Measurements from ENCODE around the gene ADCY9. TPM values are rescaled to one million over a fixed set of nuclear protein-coding genes. Genes with fewer than 3 reads are reported as not detected.

ADCY9 gene
- total and polyA plus RNA-seq, 2 experiments from 2014 or later = 2.2 to 18.3 TPM

GRCh38 chr16:4060823-4061222 lies 55.4 kb downstream of the ADCY9 start:
- ATAC-seq (no peak), DNase-seq (ENCODE audit: low spot score) (no peak)
- H3K27me3 ChIP-seq (ENCODE audit: insufficient read depth) = no peaks in the 10 kb centered on the region
- no peaks in the 10 kb centered on the region for H3K9me2 ChIP-seq (ENCODE audit: insufficient read depth)
- no peaks in the 10 kb centered on the region; the same call in 2 of the 3 replicates for H3K36me3 Mint-ChIP-seq (ENCODE audit: low read depth)
- H3K27ac Mint-ChIP-seq = no peak overlapping the region
- no peak overlapping the region for H3K4me2 ChIP-seq
- TF ChIP-seq CREB1 (CRISPR knock-in tag; IDR thresholded peaks at IDR 0.05; ENCODE audit: low read depth) = no peak
- peaks cover 8% of the 10 kb centered on the region for H3K4me1 Mint-ChIP-seq
- H3K79me2 ChIP-seq (replicated peaks; ENCODE audit: insufficient read depth) = peaks cover 5% of the 10 kb centered on the region
- no peak overlapping the region for H3K27ac ChIP-seq (ENCODE audit: low read depth)
- H3F3A ChIP-seq (replicated peaks; ENCODE audit: low read depth) = no peaks in the 10 kb centered on the region
- H2AFZ ChIP-seq = no peak overlapping the region
- no peak overlapping the region for H3K4me3 ChIP-seq
- no peak overlapping the region for H3K4me3 Mint-ChIP-seq
- H3K9me3 Mint-ChIP-seq = peaks cover 11% of the 10 kb centered on the region; the same call in 2 of the 3 replicates
- no peaks in the 10 kb centered on the region for H3K27me3 Mint-ChIP-seq (ENCODE audit: insufficient read depth, low read depth, poor library complexity)
- H3K36me3 ChIP-seq (ENCODE audit: insufficient read depth) = no peaks in the 10 kb centered on the region
- no peaks in the 10 kb centered on the region for H4K20me1 ChIP-seq (replicated peaks; ENCODE audit: insufficient read depth)
- no peaks in the 10 kb centered on the region for H3K4me1 ChIP-seq (ENCODE audit: insufficient read depth)

- H2AFZ ChIP-seq = no peak overlapping the region
- Mint-ChIP-seq H3K4me3 (no peak overlapping the region), H3K36me3 (ENCODE audit: low read depth) (no peaks in the 10 kb centered on the region; the same call in 2 of the 3 replicates), H3K27ac (no peak overlapping the region), H3K9me3 (peaks cover 11% of the 10 kb centered on the region; the same call in 2 of the 3 replicates), H3K27me3 (ENCODE audit: insufficient read depth, low read depth, poor library complexity) (no peaks in the 10 kb centered on the region), H3K4me1 (peaks cover 8% of the 10 kb centered on the region)
- ATAC-seq (no peak), DNase-seq (ENCODE audit: low spot score) (no peak)
- no peaks in the 10 kb centered on the region for H3K9me2 ChIP-seq (ENCODE audit: insufficient read depth)
- no peak overlapping the region for H3K4me2 ChIP-seq
- H3F3A ChIP-seq (replicated peaks; ENCODE audit: low read depth) = no peaks in the 10 kb centered on the region
- no peak overlapping the region for H3K27ac ChIP-seq (ENCODE audit: low read depth)
- no peaks in the 10 kb centered on the region for H3K27me3 ChIP-seq (ENCODE audit: insufficient read depth)
- H3K4me3 ChIP-seq = no peak overlapping the region
- TF ChIP-seq ZNF114 (CRISPR knock-in tag; IDR thresholded peaks at IDR 0.05) (no peak), REST (IDR thresholded peaks at IDR 0.05; ENCODE audit: unreplicated experiment) (no peak), CREB1 (CRISPR knock-in tag; IDR thresholded peaks at IDR 0.05; ENCODE audit: low read depth) (no peak)
- peaks cover 5% of the 10 kb centered on the region for H3K79me2 ChIP-seq (replicated peaks; ENCODE audit: insufficient read depth)
- no peaks in the 10 kb centered on the region for H3K36me3 ChIP-seq (ENCODE audit: insufficient read depth)
- H4K20me1 ChIP-seq (replicated peaks; ENCODE audit: insufficient read depth) = no peaks in the 10 kb centered on the region
- H3K4me1 ChIP-seq (ENCODE audit: insufficient read depth) = no peaks in the 10 kb centered on the region; the same call in 1 of the 2 replicates
Observed at GRCh38 chr16:4060009-4060408, 56.2 kb downstream of the ADCY9 start.

- Histone ChIP-seq H3K9me2 (ENCODE audit: insufficient read depth) (no peaks in the 10 kb centered on the region), H3K4me2 (no peak overlapping the region), H4K20me1 (replicated peaks; ENCODE audit: insufficient read depth) (no peaks in the 10 kb centered on the region), H3K79me2 (replicated peaks; ENCODE audit: insufficient read depth) (peaks cover 5% of the 10 kb centered on the region), H3K27ac (ENCODE audit: low read depth) (no peak overlapping the region), H3K27me3 (ENCODE audit: insufficient read depth) (no peaks in the 10 kb centered on the region), H2AFZ (no peak overlapping the region), H3K4me1 (ENCODE audit: insufficient read depth) (peaks cover 9% of the 10 kb centered on the region), H3F3A (replicated peaks; ENCODE audit: low read depth) (no peaks in the 10 kb centered on the region), H3K36me3 (ENCODE audit: insufficient read depth) (no peaks in the 10 kb centered on the region), H3K4me3 (no peak overlapping the region)
- Mint-ChIP-seq H3K4me3 (no peak overlapping the region), H3K27ac (peak overlapping the region; percentile 28; the same call in 1 of the 2 replicates), H3K27me3 (ENCODE audit: insufficient read depth, low read depth, poor library complexity) (no peaks in the 10 kb centered on the region), H3K36me3 (ENCODE audit: low read depth) (no peaks in the 10 kb centered on the region; the same call in 2 of the 3 replicates), H3K4me1 (peaks cover 19% of the 10 kb centered on the region), H3K9me3 (peaks cover 11% of the 10 kb centered on the region; the same call in 2 of the 3 replicates)
- DNase-seq (ENCODE audit: low spot score) (no peak), ATAC-seq (no peak)
- TF ChIP-seq NANOG (IDR thresholded peaks at IDR 0.05; ENCODE audit: borderline replicate concordance) = no peak
- TF ChIP-seq POLR2AphosphoS5 (IDR thresholded peaks at IDR 0.05; ENCODE audit: low read depth) = no peak
- no peak for TF ChIP-seq CREB1 (CRISPR knock-in tag; IDR thresholded peaks at IDR 0.05; ENCODE audit: low read depth)
- TF ChIP-seq EZH2phosphoT487 (IDR thresholded peaks at IDR 0.05; ENCODE audit: unreplicated experiment) = no peak
- TF ChIP-seq JUNB (IDR thresholded peaks at IDR 0.05; ENCODE audit: unreplicated experiment) = no peak
- no peak for TF ChIP-seq EZH2 (IDR thresholded peaks at IDR 0.05; ENCODE audit: low read depth, unreplicated experiment)
- TF ChIP-seq CTCF (conservative IDR thresholded peaks at IDR 0.05; ENCODE audit: low read depth in 2 of 2) = no peak
- no peak for TF ChIP-seq STAT1 (IDR thresholded peaks at IDR 0.05; ENCODE audit: unreplicated experiment)
Observed at GRCh38 chr16:4058386-4058785, 57.9 kb downstream of the ADCY9 start.

Measured in GM23338 (cell line).